Measurements from ENCODE around the gene CCNJ. TPM values are rescaled to one million over a fixed set of nuclear protein-coding genes. Genes with fewer than 3 reads are reported as not detected.

CCNJ gene
- 5.2 TPM for polyA plus RNA-seq (2012; ENCODE audit: insufficient read length, low read depth)

GRCh38 chr10:96043033-96043892 is at the start of gene CCNJ:
CCNJ (plus strand) TSS chr10:96043583; CDS start chr10:96044394, 811 bp downstream.
- TF ChIP-seq FOXP2 (optimal IDR thresholded peaks at IDR 0.05; ENCODE audit: borderline replicate concordance, extremely low read depth, extremely low read length, insufficient read depth) (no peak), SIN3A (IDR thresholded peaks at IDR 0.05; ENCODE audit: borderline replicate concordance, insufficient read depth, low read length) (no peak), POLR2AphosphoS5 (IDR thresholded peaks at IDR 0.05; ENCODE audit: low read depth, low read length) (peak; percentile 72), TAF1 (IDR thresholded peaks at IDR 0.05; ENCODE audit: borderline replicate concordance, insufficient read depth, low read length) (0 out of 2 replicates have a peak, but pooled peaks have one; percentile 13)

DNA sequence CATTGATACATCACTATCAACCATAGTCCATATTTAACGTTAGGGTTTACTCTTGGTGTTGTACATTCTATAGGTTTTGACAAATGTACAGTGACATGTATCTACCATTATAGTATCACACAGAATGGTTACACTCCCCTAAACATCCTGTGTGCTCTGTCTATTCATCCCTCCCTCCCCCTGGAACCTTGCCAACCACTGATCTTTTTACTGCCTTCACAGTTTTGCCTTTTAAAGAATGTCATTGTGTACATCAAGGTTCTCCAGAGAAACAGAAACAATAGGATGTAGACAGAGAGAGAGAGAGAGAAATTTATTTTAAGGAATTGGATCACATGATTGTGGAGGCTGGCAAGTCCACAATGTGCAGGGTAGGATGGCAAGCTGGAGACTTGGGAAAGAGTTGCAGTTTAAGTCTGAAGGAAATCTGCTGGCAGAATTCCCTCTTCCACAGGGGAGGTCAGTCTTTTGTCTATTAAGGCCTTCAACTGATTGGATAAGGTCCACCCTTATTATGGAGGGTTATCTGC is 45.1 kb upstream of the CCNJ start:
- TF ChIP-seq FOXP2 (optimal IDR thresholded peaks at IDR 0.05; ENCODE audit: borderline replicate concordance, extremely low read depth, extremely low read length, insufficient read depth), result no peak
- no peak for TF ChIP-seq POLR2AphosphoS5 (IDR thresholded peaks at IDR 0.05; ENCODE audit: low read depth, low read length)
- no peak for TF ChIP-seq REST (IDR thresholded peaks at IDR 0.05; ENCODE audit: insufficient read depth in 1 of 2, low read depth in 2 of 2, low read length in 2 of 2)
- no peak for TF ChIP-seq TAF1 (IDR thresholded peaks at IDR 0.05; ENCODE audit: borderline replicate concordance, insufficient read depth, low read length)
- no peak for TF ChIP-seq SIN3A (IDR thresholded peaks at IDR 0.05; ENCODE audit: borderline replicate concordance, insufficient read depth, low read length)

DNA sequence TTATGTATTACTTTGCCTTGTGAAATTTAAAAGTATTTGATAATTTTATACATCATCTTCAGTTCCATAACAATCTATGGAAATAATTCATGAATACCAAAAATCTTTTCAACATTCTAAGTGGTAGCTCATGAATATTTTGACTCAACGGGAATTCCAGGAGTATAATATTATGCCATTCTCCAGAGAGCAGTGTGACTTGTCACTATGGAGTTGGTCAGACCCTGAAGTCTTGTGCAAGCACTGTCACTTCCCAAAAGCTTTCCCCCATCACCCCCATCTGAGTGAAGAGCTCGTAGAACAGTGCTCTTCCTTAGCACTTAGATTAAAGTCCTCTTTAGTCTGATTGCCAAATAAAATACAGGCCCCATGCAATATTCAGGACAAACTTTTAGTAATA is 29.4 kb upstream of the CCNJ start:
- TF ChIP-seq REST (IDR thresholded peaks at IDR 0.05; ENCODE audit: insufficient read depth in 1 of 2, low read depth in 2 of 2, low read length in 2 of 2), result no peak
- TF ChIP-seq SIN3A (IDR thresholded peaks at IDR 0.05; ENCODE audit: borderline replicate concordance, insufficient read depth, low read length), result no peak
- no peak for TF ChIP-seq POLR2AphosphoS5 (IDR thresholded peaks at IDR 0.05; ENCODE audit: low read depth, low read length)

GRCh38 chr10:96014473-96015102 is 28.8 kb upstream of the CCNJ start:
- TF ChIP-seq POLR2AphosphoS5 (IDR thresholded peaks at IDR 0.05; ENCODE audit: low read depth, low read length), result no peak
- no peak for TF ChIP-seq TAF1 (IDR thresholded peaks at IDR 0.05; ENCODE audit: borderline replicate concordance, insufficient read depth, low read length)
- TF ChIP-seq SIN3A (IDR thresholded peaks at IDR 0.05; ENCODE audit: borderline replicate concordance, insufficient read depth, low read length), result no peak
- TF ChIP-seq REST (IDR thresholded peaks at IDR 0.05; ENCODE audit: insufficient read depth in 1 of 2, low read depth in 2 of 2, low read length in 2 of 2), result no peak
- no peak for TF ChIP-seq FOXP2 (optimal IDR thresholded peaks at IDR 0.05; ENCODE audit: borderline replicate concordance, extremely low read depth, extremely low read length, insufficient read depth)

DNA sequence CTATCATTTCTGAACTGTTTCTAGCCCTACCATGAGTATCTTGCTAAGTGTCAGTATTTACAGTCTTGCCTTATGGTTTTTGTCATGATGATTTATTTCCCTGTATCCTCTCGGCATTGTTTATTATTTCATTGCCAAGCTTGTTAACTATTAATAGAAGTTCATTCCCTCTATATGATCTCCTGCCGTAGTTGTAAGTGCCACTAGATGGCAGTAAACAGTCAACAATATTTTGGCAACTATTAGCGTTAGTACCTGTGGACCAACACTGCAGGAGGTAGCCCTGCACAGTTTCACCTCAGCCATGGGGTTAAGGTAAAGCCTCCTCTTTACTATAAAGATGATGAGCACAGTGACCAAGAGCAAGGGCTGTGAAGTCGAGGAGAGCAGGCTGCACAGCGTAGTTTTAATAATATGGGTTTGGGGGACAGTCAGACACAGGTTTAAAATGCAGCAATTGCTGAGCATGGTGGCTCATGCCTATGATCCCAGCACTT is 26.1 kb upstream of the CCNJ start:
- TF ChIP-seq FOXP2 (optimal IDR thresholded peaks at IDR 0.05; ENCODE audit: borderline replicate concordance, extremely low read depth, extremely low read length, insufficient read depth), result no peak
- TF ChIP-seq REST (IDR thresholded peaks at IDR 0.05; ENCODE audit: insufficient read depth in 1 of 2, low read depth in 2 of 2, low read length in 2 of 2), result no peak
- no peak for TF ChIP-seq SIN3A (IDR thresholded peaks at IDR 0.05; ENCODE audit: borderline replicate concordance, insufficient read depth, low read length)
- no peak for TF ChIP-seq POLR2AphosphoS5 (IDR thresholded peaks at IDR 0.05; ENCODE audit: low read depth, low read length)
- no peak for TF ChIP-seq TAF1 (IDR thresholded peaks at IDR 0.05; ENCODE audit: borderline replicate concordance, insufficient read depth, low read length)

Measured in PFSK-1 (cell line).